ENCODE data around the gene CHST11.

Gene CHST11

GRCh38 chr12:104738776-104739642, 282.3 kb downstream of the CHST11 start:
- H3K79me2 ChIP-seq (ENCODE audit: insufficient read depth, low read length), result peaks cover 98% of the 10 kb centered on the region
- H3K9ac ChIP-seq (ENCODE audit: low read depth, low read length), result no peak overlapping the region
- no peak overlapping the region for H3K4me3 ChIP-seq (ENCODE audit: low read depth in 1 of 2, low read length in 2 of 2)
- H3K27me3 ChIP-seq (ENCODE audit: insufficient read depth, low read length, poor library complexity), result no peaks in the 10 kb centered on the region
- no peak for ATAC-seq (ENCODE audit: insufficient read depth, low read depth)
- DNase-seq, result no peak
- H3K4me1 ChIP-seq (ENCODE audit: insufficient read depth, low read length), result peaks cover 37% of the 10 kb centered on the region
- H3K9me3 ChIP-seq (ENCODE audit: insufficient read depth, low read length, severe bottlenecking), result no peaks in the 10 kb centered on the region
- peaks cover 96% of the 10 kb centered on the region for H4K20me1 ChIP-seq (ENCODE audit: insufficient read depth, low read length)
- no peak overlapping the region for H3K4me2 ChIP-seq (ENCODE audit: insufficient read depth, low read length)
- TF ChIP-seq EZH2 (IDR thresholded peaks at IDR 0.05; ENCODE audit: borderline replicate concordance, low read depth, low read length, severe bottlenecking) (no peak), CTCF (IDR thresholded peaks at IDR 0.05; ENCODE audit: borderline replicate concordance, extremely low read depth, low read length, poor library complexity, severe bottlenecking) (no peak)
- H2AFZ ChIP-seq (ENCODE audit: low read depth, low read length), result no peak overlapping the region
- 0 out of 2 replicates have a peak overlapping the region, but pooled peaks have one; percentile 28 for H3K27ac ChIP-seq (ENCODE audit: low read length)
- H3K36me3 ChIP-seq (ENCODE audit: insufficient read depth, low read length), result peaks cover 43% of the 10 kb centered on the region

DNA sequence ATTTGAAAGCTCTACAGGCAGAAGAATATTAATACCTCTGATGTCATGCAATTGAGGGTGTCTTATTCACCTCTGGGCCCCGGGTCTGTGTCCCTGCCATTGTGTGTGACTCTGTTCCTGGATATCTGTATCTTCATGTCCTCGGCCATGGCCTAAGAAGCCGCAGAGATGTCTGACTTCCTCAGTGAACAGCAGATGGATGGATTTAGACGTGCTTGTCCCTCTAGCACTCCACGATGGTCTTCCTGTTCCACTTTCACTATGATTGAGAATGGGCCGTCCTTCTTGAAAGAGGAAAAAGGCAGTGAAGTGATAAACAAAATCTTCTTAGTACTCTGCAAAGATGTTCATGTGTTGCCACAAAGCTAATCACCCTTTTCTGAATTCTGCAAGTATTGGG, 283.9 kb downstream of the CHST11 start:
- Histone ChIP-seq H4K20me1 (ENCODE audit: insufficient read depth, low read length) (peaks cover 88% of the 10 kb centered on the region), H3K27ac (ENCODE audit: low read length) (no peak overlapping the region; the same call in 1 of the 2 replicates), H2AFZ (ENCODE audit: low read depth, low read length) (no peak overlapping the region), H3K36me3 (ENCODE audit: insufficient read depth, low read length) (peaks cover 37% of the 10 kb centered on the region), H3K79me2 (ENCODE audit: insufficient read depth, low read length) (peaks cover 97% of the 10 kb centered on the region), H3K9ac (ENCODE audit: low read depth, low read length) (no peak overlapping the region), H3K4me2 (ENCODE audit: insufficient read depth, low read length) (no peak overlapping the region), H3K4me3 (ENCODE audit: low read depth in 1 of 2, low read length in 2 of 2) (no peak overlapping the region), H3K4me1 (ENCODE audit: insufficient read depth, low read length) (peaks cover 41% of the 10 kb centered on the region), H3K27me3 (ENCODE audit: insufficient read depth, low read length, poor library complexity) (no peaks in the 10 kb centered on the region), H3K9me3 (ENCODE audit: insufficient read depth, low read length, severe bottlenecking) (no peaks in the 10 kb centered on the region)
- ATAC-seq (ENCODE audit: insufficient read depth, low read depth) (no peak), DNase-seq (no peak)
- no peak for TF ChIP-seq CTCF (IDR thresholded peaks at IDR 0.05; ENCODE audit: borderline replicate concordance, extremely low read depth, low read length, poor library complexity, severe bottlenecking)
- no peak for TF ChIP-seq EZH2 (IDR thresholded peaks at IDR 0.05; ENCODE audit: borderline replicate concordance, low read depth, low read length, severe bottlenecking)

DNA sequence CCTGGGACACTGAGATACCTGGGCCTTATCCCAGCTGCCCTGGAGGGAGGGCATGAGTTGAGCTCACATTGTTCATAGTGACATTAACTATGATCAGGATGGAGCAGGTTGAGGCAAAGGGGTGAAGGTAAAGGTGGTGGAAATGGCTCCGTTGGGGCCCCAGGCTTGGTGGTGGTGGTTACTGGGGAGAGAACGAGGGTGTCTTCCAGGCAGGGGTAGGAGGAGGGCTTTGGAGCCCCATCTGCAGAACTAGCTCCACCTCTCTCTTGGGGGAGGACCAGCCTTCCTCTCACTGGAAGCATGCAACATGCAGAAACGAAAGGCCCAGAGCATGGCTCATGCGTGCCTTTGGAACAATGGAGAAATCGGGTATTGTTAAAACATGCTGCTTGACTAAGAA, 284.3 kb downstream of the CHST11 start:
- peak; percentile 34; the same call in 1 of the 3 replicates for ATAC-seq (ENCODE audit: insufficient read depth, low read depth)

More for the DNA sequence above, 284.3 kb downstream of the CHST11 start:
- Histone ChIP-seq H4K20me1 (ENCODE audit: insufficient read depth, low read length) (peaks cover 88% of the 10 kb centered on the region), H3K27me3 (ENCODE audit: insufficient read depth, low read length, poor library complexity) (no peaks in the 10 kb centered on the region), H3K27ac (ENCODE audit: low read length) (no peak overlapping the region; the same call in none of the 2 replicates), H3K9me3 (ENCODE audit: insufficient read depth, low read length, severe bottlenecking) (no peaks in the 10 kb centered on the region), H3K79me2 (ENCODE audit: insufficient read depth, low read length) (peaks cover 97% of the 10 kb centered on the region), H3K4me3 (ENCODE audit: low read depth in 1 of 2, low read length in 2 of 2) (no peak overlapping the region), H2AFZ (ENCODE audit: low read depth, low read length) (no peak overlapping the region), H3K4me2 (ENCODE audit: insufficient read depth, low read length) (no peak overlapping the region), H3K9ac (ENCODE audit: low read depth, low read length) (no peak overlapping the region), H3K4me1 (ENCODE audit: insufficient read depth, low read length) (peaks cover 41% of the 10 kb centered on the region), H3K36me3 (ENCODE audit: insufficient read depth, low read length) (peaks cover 34% of the 10 kb centered on the region)
- TF ChIP-seq CTCF (IDR thresholded peaks at IDR 0.05; ENCODE audit: borderline replicate concordance, extremely low read depth, low read length, poor library complexity, severe bottlenecking), result no peak
- no peak for TF ChIP-seq EZH2 (IDR thresholded peaks at IDR 0.05; ENCODE audit: borderline replicate concordance, low read depth, low read length, severe bottlenecking)
- DNase-seq, result no peak

Data from DND-41 (cell line).